WERI-Rb-1 (cell line): Measurements from ENCODE around the gene DHX30.

Experiments used
- DNase-seq: peaks from one replicate; pipeline ENCODE4 v3.0.0-alpha.2; 2020
- H3K27ac ChIP-seq: fragments of 250-450 bp; sonication (Bioruptor Pico); 2 replicates; pipeline ENCODE4 v1.5.1; 2020; ENCODE audit warnings: mild to moderate bottlenecking, moderate library complexity
- H3K27me3 ChIP-seq: fragments of 250-450 bp; sonication (Bioruptor Pico); 2 replicates; pipeline ENCODE4 v1.5.1; 2021; ENCODE audit warnings: mild to moderate bottlenecking, low read depth, moderate library complexity; ENCODE audit not compliant: insufficient read depth, severe bottlenecking
- H3K36me3 ChIP-seq: fragments of 250-450 bp; sonication (Bioruptor Pico); 2 replicates; pipeline ENCODE4 v1.5.1; 2020; ENCODE audit warnings: mild to moderate bottlenecking, moderate library complexity
- H3K4me3 ChIP-seq: 2 replicates; pipeline ENCODE4 v1.5.1; 2011; ENCODE audit warnings: low read depth, mild to moderate bottlenecking, control low read depth, low read length
- H3K9me3 ChIP-seq: fragments of 250-450 bp; sonication (Bioruptor Pico); 2 replicates; pipeline ENCODE4 v1.5.1; 2021; ENCODE audit warnings: mild to moderate bottlenecking, moderate library complexity; ENCODE audit not compliant: severe bottlenecking
- TF ChIP-seq, protein P1 (sequence below): IDR thresholded peaks from 2 replicates; pipeline ENCODE4 v1.5.1; 2011; ENCODE audit warnings: low read depth, mild to moderate bottlenecking, control low read depth, inconsistent platforms, low read length

The DHX30 gene

DNA sequence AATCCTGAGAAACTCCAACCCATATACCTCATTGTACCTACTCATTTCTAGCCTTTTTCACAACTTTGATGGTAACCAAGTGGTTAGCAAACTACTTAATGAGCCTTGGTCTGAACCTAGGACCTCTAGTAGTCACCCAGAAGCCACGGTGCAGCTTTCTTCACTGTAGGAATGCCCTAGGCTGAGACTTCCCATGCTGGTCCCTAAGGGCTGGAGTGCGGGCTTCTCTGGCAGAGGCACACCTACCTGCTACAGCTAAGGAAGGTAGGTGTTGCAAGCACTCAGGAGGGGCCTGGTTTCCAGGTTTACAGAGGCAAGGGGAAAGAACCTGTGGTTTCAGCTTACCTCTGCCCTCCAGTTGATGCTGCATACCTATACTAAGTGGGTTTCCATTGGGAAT is 65.4 kb downstream of the DHX30 start:
- Histone ChIP-seq H3K36me3 (peaks cover 58% of the 10 kb centered on the region), H3K4me3 (no peak overlapping the region), H3K27ac (no peak overlapping the region), H3K9me3 (no peaks in the 10 kb centered on the region), H3K27me3 (no peaks in the 10 kb centered on the region)
- TF ChIP-seq, protein P1, sequence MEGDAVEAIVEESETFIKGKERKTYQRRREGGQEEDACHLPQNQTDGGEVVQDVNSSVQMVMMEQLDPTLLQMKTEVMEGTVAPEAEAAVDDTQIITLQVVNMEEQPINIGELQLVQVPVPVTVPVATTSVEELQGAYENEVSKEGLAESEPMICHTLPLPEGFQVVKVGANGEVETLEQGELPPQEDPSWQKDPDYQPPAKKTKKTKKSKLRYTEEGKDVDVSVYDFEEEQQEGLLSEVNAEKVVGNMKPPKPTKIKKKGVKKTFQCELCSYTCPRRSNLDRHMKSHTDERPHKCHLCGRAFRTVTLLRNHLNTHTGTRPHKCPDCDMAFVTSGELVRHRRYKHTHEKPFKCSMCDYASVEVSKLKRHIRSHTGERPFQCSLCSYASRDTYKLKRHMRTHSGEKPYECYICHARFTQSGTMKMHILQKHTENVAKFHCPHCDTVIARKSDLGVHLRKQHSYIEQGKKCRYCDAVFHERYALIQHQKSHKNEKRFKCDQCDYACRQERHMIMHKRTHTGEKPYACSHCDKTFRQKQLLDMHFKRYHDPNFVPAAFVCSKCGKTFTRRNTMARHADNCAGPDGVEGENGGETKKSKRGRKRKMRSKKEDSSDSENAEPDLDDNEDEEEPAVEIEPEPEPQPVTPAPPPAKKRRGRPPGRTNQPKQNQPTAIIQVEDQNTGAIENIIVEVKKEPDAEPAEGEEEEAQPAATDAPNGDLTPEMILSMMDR = no peak
- no peak for DNase-seq

DNA sequence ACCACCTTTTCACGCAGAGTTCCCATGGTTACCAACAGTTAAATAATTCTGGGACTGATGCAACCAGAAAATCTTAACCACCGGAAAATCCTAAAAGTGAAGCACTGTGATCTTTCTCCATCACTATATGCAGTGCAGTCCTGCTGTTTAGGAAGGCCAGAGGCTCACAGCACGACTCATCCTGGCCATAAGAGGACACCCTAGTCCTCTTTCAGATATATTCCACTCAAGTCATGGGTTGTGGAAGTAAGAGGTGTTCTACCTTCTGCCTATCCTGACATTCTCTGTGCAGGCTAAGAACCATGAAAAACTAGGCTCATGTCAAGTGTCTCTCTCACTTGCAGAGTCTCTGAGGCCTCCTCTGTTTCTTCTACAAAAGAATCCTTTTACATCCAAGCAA is 67.2 kb downstream of the DHX30 start:
- no peaks in the 10 kb centered on the region for H3K9me3 ChIP-seq
- DNase-seq = no peak
- no peak overlapping the region for H3K27ac ChIP-seq
- H3K36me3 ChIP-seq = peaks cover 55% of the 10 kb centered on the region
- H3K27me3 ChIP-seq = no peaks in the 10 kb centered on the region
- TF ChIP-seq, protein P1 = no peak
- no peak overlapping the region for H3K4me3 ChIP-seq

DNA sequence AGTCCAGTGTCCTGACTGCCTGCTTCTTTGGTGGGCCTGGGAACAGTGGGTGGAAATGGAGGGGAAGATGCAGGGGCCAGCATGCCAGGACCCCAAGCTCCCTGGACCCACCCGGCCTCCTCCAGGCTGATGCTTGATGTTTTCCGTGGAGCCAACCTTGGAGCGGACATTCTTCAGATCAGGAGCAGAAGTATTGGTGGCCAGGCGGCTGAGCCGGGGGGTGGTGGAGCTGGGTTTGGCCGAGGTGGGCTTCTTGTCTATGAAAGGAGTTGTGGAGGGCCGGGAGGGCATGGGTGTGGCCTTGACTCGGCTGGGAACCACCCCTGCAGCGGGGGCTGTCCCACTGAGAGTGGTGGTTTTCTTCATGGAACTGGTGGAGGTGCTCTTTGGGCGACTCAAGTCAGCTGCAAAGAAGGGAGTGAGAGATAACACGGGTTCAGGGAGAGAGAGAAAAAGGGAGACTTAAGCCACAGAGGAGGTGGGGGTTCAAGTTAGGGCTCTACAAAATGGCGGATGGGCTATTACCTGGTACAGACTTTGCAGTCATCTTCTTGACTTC is 67.8 kb downstream of the DHX30 start:
- no peak for DNase-seq
- H3K27me3 ChIP-seq = no peaks in the 10 kb centered on the region
- no peak overlapping the region for H3K27ac ChIP-seq
- H3K9me3 ChIP-seq = no peaks in the 10 kb centered on the region
- peaks cover 57% of the 10 kb centered on the region for H3K36me3 ChIP-seq
- H3K4me3 ChIP-seq = no peak overlapping the region
- TF ChIP-seq, protein P1 = no peak

GRCh38 chr3:47871389-47871788 is 68.5 kb downstream of the DHX30 start:
- H3K36me3 ChIP-seq = peaks cover 57% of the 10 kb centered on the region
- H3K9me3 ChIP-seq = no peaks in the 10 kb centered on the region
- no peak overlapping the region for H3K27ac ChIP-seq
- TF ChIP-seq, protein P1 = no peak
- H3K27me3 ChIP-seq = no peaks in the 10 kb centered on the region
- no peak overlapping the region for H3K4me3 ChIP-seq
- DNase-seq = no peak

DNA sequence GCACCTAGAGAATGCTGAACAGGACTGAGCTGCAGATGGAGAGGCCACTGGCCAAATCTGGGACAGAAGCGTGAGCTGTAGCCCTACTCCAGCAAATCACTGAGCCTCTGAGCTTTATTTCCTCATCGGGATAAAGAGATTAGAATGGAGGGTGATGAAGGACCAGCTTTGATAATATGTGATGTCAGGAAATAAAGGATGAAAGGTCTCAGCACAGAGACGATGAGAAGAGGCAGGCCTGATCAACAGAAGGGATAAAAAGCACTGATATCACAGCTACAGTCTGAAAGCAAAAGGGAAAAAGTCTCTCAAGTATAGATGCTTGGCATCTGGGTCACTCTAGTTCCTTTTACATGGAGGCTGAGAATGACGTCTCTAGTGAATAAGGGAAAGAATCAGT is 70.0 kb downstream of the DHX30 start:
- DNase-seq = peak; percentile 58
- TF ChIP-seq, protein P1 = no peak
- peak overlapping the region; percentile 40 for H3K27ac ChIP-seq
- H3K9me3 ChIP-seq = no peaks in the 10 kb centered on the region
- no peak overlapping the region for H3K4me3 ChIP-seq
- no peaks in the 10 kb centered on the region for H3K27me3 ChIP-seq
- H3K36me3 ChIP-seq = peaks cover 49% of the 10 kb centered on the region

- Histone ChIP-seq H3K27me3 (no peaks in the 10 kb centered on the region), H3K27ac (peak overlapping the region; percentile 39; the same call in 1 of the 2 replicates), H3K4me3 (no peak overlapping the region), H3K9me3 (no peaks in the 10 kb centered on the region), H3K36me3 (peaks cover 36% of the 10 kb centered on the region)
- TF ChIP-seq, protein P1 = no peak
- no peak for DNase-seq
These were observed 71.5 kb downstream of the DHX30 start for GRCh38 chr3:47874438-47874837.
